Peyer's patch (tissue), 4 donors: Measurements from ENCODE around the gene SCFD1. TPM values are rescaled to one million over a fixed set of nuclear protein-coding genes. Genes with fewer than 3 reads are reported as not detected.
"Not testable (repeated sequence)": the region's sequence is repeated elsewhere in the genome, so short reads cannot be mapped to it uniquely, and the experiment has no call there.

Experiments used
- DNase-seq, 3 donors: peaks; one replicate each; pipeline ENCODE4 v3.0.0-alpha.2; 2017 to 2019
- H3K27ac ChIP-seq, 4 donors: fragments of 200-600 bp; sonication (generic); one replicate each; pipeline ENCODE4 v1.5.1; 2016 to 2019
- H3K27me3 ChIP-seq, 2 donors: fragments of 200-600 bp; sonication (generic); one replicate each; pipeline ENCODE4 v1.5.1; 2019
- H3K36me3 ChIP-seq, 3 donors: fragments of 200-600 bp; sonication (generic); one replicate each; pipeline ENCODE4 v1.5.1; 2016 to 2019
- H3K4me1 ChIP-seq, 4 donors: fragments of 200-600 bp; sonication (generic); one replicate each; pipeline ENCODE4 v1.5.1; 2016 to 2019
- H3K4me3 ChIP-seq, 4 donors: fragments of 200-600 bp; sonication (generic); 1 replicate in 3 of 4; 2 replicates in 1 of 4; pipeline ENCODE4 v1.5.1; 2016 to 2019; ENCODE audit warnings: mild to moderate bottlenecking in 1 of 4
- H3K9me3 ChIP-seq, 4 donors: fragments of 200-600 bp; sonication (generic); one replicate each; pipeline ENCODE4 v1.5.1; 2016 to 2019; ENCODE audit warnings: mild to moderate bottlenecking in 1 of 4
- POLR2A ChIP-seq, 2 donors: fragments of 450-650 bp; IDR thresholded peaks; one replicate each; pipeline ENCODE4 v1.5.1; 2017; ENCODE audit warnings: antibody characterized with exemption in 2 of 2, mild to moderate bottlenecking in 2 of 2, moderate library complexity in 2 of 2
- total RNA-seq, 4 donors: library from RNA; depleted of rRNA; stranded (reverse); fragments of >200 nt; gene quantifications; one replicate each; pipeline ENCODE4 v1.1.0, GENCODE V29; 2016
- TF ChIP-seq, protein P1 (sequence below), 6 experiments: fragments of 450-650 bp in 4 of 6; fragments of 200-600 bp in 2 of 6; sonication (generic) in 1 of 6; IDR thresholded peaks; one replicate each; pipeline ENCODE4 v1.5.1; 2017 to 2019; ENCODE audit warnings: antibody characterized with exemption in 6 of 6, mild to moderate bottlenecking in 3 of 6, moderate library complexity in 1 of 6

SCFD1 gene
- total RNA-seq, 4 donors from 2014 or later, result 31.8 to 77.3 (median 53.0) TPM

GRCh38 chr14:30621354-30621939 lies 672 bp upstream of the SCFD1 start:
- Histone ChIP-seq H3K27me3 (no peaks in the 10 kb centered on the region), H3K4me3 (peak overlapping the region; percentile 63 to 79 (median 74)), H3K27ac (peak overlapping the region; percentile 78 to 89 (median 84)), H3K9me3 (no peaks in the 10 kb centered on the region), H3K4me1 (peaks cover 0 to 22% (median 4%) of the 10 kb centered on the region in 4 donors), H3K36me3 (no peaks in the 10 kb centered on the region)
- DNase-seq, result peak in 2 of 3 donors; percentile 55 to 60
- TF ChIP-seq POLR2A (IDR thresholded peaks at IDR 0.05), result no peak
- TF ChIP-seq, protein P1, sequence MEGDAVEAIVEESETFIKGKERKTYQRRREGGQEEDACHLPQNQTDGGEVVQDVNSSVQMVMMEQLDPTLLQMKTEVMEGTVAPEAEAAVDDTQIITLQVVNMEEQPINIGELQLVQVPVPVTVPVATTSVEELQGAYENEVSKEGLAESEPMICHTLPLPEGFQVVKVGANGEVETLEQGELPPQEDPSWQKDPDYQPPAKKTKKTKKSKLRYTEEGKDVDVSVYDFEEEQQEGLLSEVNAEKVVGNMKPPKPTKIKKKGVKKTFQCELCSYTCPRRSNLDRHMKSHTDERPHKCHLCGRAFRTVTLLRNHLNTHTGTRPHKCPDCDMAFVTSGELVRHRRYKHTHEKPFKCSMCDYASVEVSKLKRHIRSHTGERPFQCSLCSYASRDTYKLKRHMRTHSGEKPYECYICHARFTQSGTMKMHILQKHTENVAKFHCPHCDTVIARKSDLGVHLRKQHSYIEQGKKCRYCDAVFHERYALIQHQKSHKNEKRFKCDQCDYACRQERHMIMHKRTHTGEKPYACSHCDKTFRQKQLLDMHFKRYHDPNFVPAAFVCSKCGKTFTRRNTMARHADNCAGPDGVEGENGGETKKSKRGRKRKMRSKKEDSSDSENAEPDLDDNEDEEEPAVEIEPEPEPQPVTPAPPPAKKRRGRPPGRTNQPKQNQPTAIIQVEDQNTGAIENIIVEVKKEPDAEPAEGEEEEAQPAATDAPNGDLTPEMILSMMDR (IDR thresholded peaks at IDR 0.05), result no peak

DNA sequence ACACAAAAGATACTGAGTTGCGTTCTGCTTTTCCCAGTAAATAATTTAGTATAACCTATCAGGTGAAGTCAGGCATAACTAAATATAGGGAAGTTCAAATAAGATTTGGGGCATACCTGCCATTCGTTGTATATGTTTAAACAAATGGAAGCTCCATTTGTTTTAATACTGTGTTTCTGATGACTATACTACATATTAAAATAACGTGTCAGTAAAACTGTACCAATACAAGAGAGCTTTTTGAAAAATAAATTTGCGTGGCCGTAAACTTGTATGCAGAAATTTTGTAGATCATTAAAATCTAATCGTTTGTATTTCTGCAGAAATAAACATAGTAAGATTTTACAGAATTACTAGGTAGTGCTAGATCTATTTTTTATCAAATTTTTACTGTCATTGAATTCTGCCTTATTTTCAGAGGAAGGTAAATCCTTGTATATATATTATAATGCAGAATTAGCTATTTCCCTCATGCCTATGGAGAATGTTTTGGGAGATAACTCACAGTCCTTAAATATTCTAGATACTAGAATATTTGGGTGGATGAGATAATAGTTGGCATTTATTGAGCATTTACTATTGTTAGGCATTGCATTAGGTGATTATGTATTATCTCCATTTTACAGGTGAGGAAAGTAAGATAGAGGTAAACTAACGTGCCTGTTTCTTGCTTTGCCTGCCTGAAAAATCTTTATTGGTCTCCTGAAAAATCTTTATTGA lies 1.5 kb downstream of the SCFD1 start:
- Histone ChIP-seq H3K27ac (no peak overlapping the region), H3K4me3 (peak overlapping the region in 2 of 4 donors; percentile 74 to 79), H3K27me3 (no peaks in the 10 kb centered on the region), H3K36me3 (no peaks in the 10 kb centered on the region), H3K9me3 (no peaks in the 10 kb centered on the region), H3K4me1 (peaks cover 0 to 22% (median 4%) of the 10 kb centered on the region in 4 donors)
- DNase-seq, result no peak
- TF ChIP-seq, protein P1 (IDR thresholded peaks at IDR 0.05), result no peak
- TF ChIP-seq POLR2A (IDR thresholded peaks at IDR 0.05), result no peak

GRCh38 chr14:30624132-30624423 lies 2.0 kb downstream of the SCFD1 start:
- Histone ChIP-seq H3K27ac (no peak overlapping the region), H3K4me1 (peaks cover 0 to 22% (median 4%) of the 10 kb centered on the region in 4 donors), H3K4me3 (no peak overlapping the region), H3K36me3 (no peaks in the 10 kb centered on the region), H3K9me3 (no peaks in the 10 kb centered on the region), H3K27me3 (no peaks in the 10 kb centered on the region)
- TF ChIP-seq, protein P1 (IDR thresholded peaks at IDR 0.05), result no peak
- no peak for TF ChIP-seq POLR2A (IDR thresholded peaks at IDR 0.05)
- no peak for DNase-seq

- no peaks in the 10 kb centered on the region for H3K27me3 ChIP-seq
- H3K36me3 ChIP-seq, result peaks cover 0 to 4% (median 0%) of the 10 kb centered on the region in 3 donors
- no peak for TF ChIP-seq POLR2A (IDR thresholded peaks at IDR 0.05)
- TF ChIP-seq, protein P1 (IDR thresholded peaks at IDR 0.05), result no peak
- H3K4me3 ChIP-seq, result no peak overlapping the region
- H3K9me3 ChIP-seq, result no peaks in the 10 kb centered on the region
- H3K27ac ChIP-seq, result no peak overlapping the region
- no peak for DNase-seq
- H3K4me1 ChIP-seq, result peaks cover 0 to 21% (median 4%) of the 10 kb centered on the region in 4 donors
These were observed 3.4 kb downstream of the SCFD1 start for GRCh38 chr14:30625533-30625932.

DNA sequence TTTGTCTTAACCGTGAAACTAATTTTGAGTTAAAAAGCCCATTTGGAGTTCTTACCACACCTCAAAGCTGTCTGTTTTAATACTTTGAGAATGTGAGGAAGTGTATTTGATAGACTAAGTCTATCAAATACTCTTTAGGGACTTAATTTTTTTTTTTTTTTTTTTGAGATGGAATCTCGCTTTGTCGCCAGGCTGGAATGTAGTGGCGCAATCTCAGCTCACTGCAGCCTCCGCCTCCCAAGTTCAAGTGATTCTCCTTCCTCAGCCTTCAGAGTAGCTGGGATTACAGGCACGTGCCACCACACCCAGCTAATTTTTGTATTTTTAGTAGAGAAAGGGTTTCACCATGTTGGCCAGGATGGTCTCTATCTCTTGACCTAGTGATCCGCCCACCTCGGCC lies 7.3 kb downstream of the SCFD1 start:
- DNase-seq, result not testable (repeated sequence)

DNA sequence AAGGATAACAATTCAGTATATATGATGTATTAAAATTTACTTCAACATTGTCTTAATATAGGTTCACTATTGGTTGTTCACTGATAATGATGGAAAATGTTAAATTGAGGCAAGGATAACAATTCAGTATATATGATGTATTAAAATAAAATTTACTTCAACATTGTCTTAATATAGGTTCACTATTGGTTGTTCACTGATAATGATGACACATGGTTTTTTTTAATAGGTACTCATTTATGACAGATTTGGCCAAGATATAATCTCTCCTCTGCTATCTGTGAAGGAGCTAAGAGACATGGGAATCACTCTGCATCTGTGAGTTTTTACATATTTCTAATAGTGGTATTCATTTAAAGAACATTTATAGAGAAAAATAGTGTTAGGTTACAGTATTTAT lies 8.1 kb downstream of the SCFD1 start:
- TF ChIP-seq, protein P1 (IDR thresholded peaks at IDR 0.05), result no peak
- no peak for TF ChIP-seq POLR2A (IDR thresholded peaks at IDR 0.05)
- H3K27ac ChIP-seq, result no peak overlapping the region
- no peaks in the 10 kb centered on the region for H3K9me3 ChIP-seq
- peaks cover 0 to 34% (median 0%) of the 10 kb centered on the region in 3 donors for H3K36me3 ChIP-seq
- no peaks in the 10 kb centered on the region for H3K4me1 ChIP-seq
- H3K27me3 ChIP-seq, result no peaks in the 10 kb centered on the region
- no peak for DNase-seq
- H3K4me3 ChIP-seq, result no peak overlapping the region

More for the DNA sequence above, 7.3 kb downstream of the SCFD1 start:
- not testable (repeated sequence) for H3K4me1 ChIP-seq, H3K4me3 ChIP-seq, H3K27me3 ChIP-seq, H3K9me3 ChIP-seq, H3K27ac ChIP-seq
- peaks cover 0 to 26% (median 0%) of the 10 kb centered on the region in 3 donors for H3K36me3 ChIP-seq
